HEK293 (cell line): Measurements from ENCODE around the gene CADPS2.

ENCODE experiments used
- CTCF ChIA-PET: fragments of 350-600 bp; formaldehyde crosslinking; extraction: SDS; loops from one replicate; lab custom pipeline; 2021; ENCODE audit warnings: antibody characterized with exemption; lab: Yijun Ruan, JAX
- POLR2A ChIA-PET: fragments of 300-600 bp; formaldehyde crosslinking; extraction: SDS; loops from one replicate; lab custom pipeline; 2020; ENCODE audit warnings: antibody characterized with exemption, inconsistent platforms; lab: Yijun Ruan, JAX
- H3K27ac ChIP-seq: fragments of 200-500 bp; sonication (Bioruptor generic); 2 replicates; pipeline ENCODE4 v1.5.1; 2014; ENCODE audit warnings: low read depth, low read length, control low read depth, inconsistent platforms; ENCODE audit errors: extremely low read depth
- H3K36me3 ChIP-seq, 2 experiments: fragments of 200-500 bp in 1 of 2; sonication (Bioruptor generic) in 1 of 2; 1 replicate in 1 of 2; 2 replicates in 1 of 2; pipeline ENCODE4 v1.5.1; 2014 to 2017; ENCODE audit warnings: inconsistent platforms in 2 of 2, low read length in 2 of 2; ENCODE audit not compliant: control insufficient read depth in 2 of 2, insufficient read depth in 1 of 2
- H3K4me1 ChIP-seq: fragments of 200-500 bp; sonication (Bioruptor generic); 2 replicates; pipeline ENCODE4 v1.5.1; 2014; ENCODE audit warnings: mild to moderate bottlenecking, low read length, inconsistent platforms; ENCODE audit not compliant: control insufficient read depth, insufficient read depth
- H3K4me3 ChIP-seq: 2 replicates; pipeline ENCODE4 v1.5.1; 2011; ENCODE audit warnings: low read depth, mild to moderate bottlenecking, control low read depth, low read length, moderate library complexity
- H3K9me3 ChIP-seq: fragments of 200-500 bp; sonication (Bioruptor generic); 2 replicates; pipeline ENCODE4 v1.5.1; 2014; ENCODE audit warnings: low read depth, low read length, inconsistent platforms; ENCODE audit not compliant: control insufficient read depth, insufficient read depth
- GLIS1 ChIP-seq: fragments of 450-650 bp; formaldehyde crosslinking; IDR thresholded peaks from 2 replicates; pipeline ENCODE4 v1.5.1; 2016; ENCODE audit warnings: missing biosample characterization, missing genetic modification characterization
- HOXA7 ChIP-seq: sonication (generic); formaldehyde crosslinking; IDR thresholded peaks from 2 replicates; pipeline ENCODE4 v1.8.1; 2022; ENCODE audit warnings: missing genetic modification reagents, borderline replicate concordance
- HOXC10 ChIP-seq: sonication (generic); formaldehyde crosslinking; IDR thresholded peaks from 2 replicates; pipeline ENCODE4 v1.8.1; 2023; ENCODE audit warnings: mild to moderate bottlenecking, missing genetic modification reagents
- HOXD13 ChIP-seq: sonication (generic); formaldehyde crosslinking; IDR thresholded peaks from 2 replicates; pipeline ENCODE4 v1.8.0; 2022; ENCODE audit warnings: missing genetic modification reagents, borderline replicate concordance
- KLF16 ChIP-seq: fragments of 450-650 bp; formaldehyde crosslinking; IDR thresholded peaks from 2 replicates; pipeline ENCODE4 v1.5.1; 2017; ENCODE audit warnings: missing biosample characterization, missing genetic modification characterization
- KLF9 ChIP-seq: fragments of 450-650 bp; formaldehyde crosslinking; IDR thresholded peaks from 2 replicates; pipeline ENCODE4 v1.5.1; 2016; ENCODE audit warnings: missing biosample characterization, missing genetic modification characterization, low read depth
- MYNN ChIP-seq: fragments of 450-650 bp; formaldehyde crosslinking; IDR thresholded peaks from 2 replicates; pipeline ENCODE4 v1.5.1; 2016; ENCODE audit warnings: missing biosample characterization, missing genetic modification characterization, borderline replicate concordance
- MZF1 ChIP-seq: fragments of 450-650 bp; formaldehyde crosslinking; IDR thresholded peaks from 2 replicates; pipeline ENCODE4 v1.5.1; 2017; ENCODE audit warnings: missing biosample characterization, missing genetic modification characterization, borderline replicate concordance
- RBAK ChIP-seq: fragments of 450-650 bp; formaldehyde crosslinking; IDR thresholded peaks from 2 replicates; pipeline ENCODE4 v1.5.1; 2016; ENCODE audit warnings: missing biosample characterization, missing genetic modification characterization
- YY2 ChIP-seq: fragments of 450-650 bp; formaldehyde crosslinking; IDR thresholded peaks from 2 replicates; pipeline ENCODE4 v1.5.1; 2016; ENCODE audit warnings: missing biosample characterization, missing genetic modification characterization
- ZNF10 ChIP-seq: fragments of 450-650 bp; formaldehyde crosslinking; IDR thresholded peaks from 2 replicates; pipeline ENCODE4 v1.5.1; 2017; ENCODE audit warnings: missing biosample characterization, missing genetic modification characterization
- ZNF132 ChIP-seq: fragments of 450-650 bp; formaldehyde crosslinking; IDR thresholded peaks from 2 replicates; pipeline ENCODE4 v1.5.1; 2017; ENCODE audit warnings: missing biosample characterization, missing genetic modification characterization, borderline replicate concordance
- ZNF146 ChIP-seq: fragments of 450-650 bp; formaldehyde crosslinking; IDR thresholded peaks from 2 replicates; pipeline ENCODE4 v1.5.1; 2016; ENCODE audit warnings: missing biosample characterization, missing genetic modification characterization
- ZNF184 ChIP-seq: fragments of 450-650 bp; IDR thresholded peaks from 2 replicates; pipeline ENCODE4 v1.5.1; 2018; ENCODE audit warnings: missing biosample characterization, mild to moderate bottlenecking, missing genetic modification characterization
- ZNF266 ChIP-seq: fragments of 450-650 bp; formaldehyde crosslinking; IDR thresholded peaks from 2 replicates; pipeline ENCODE4 v1.5.1; 2016; ENCODE audit warnings: missing biosample characterization, missing genetic modification characterization, low read depth
- ZNF311 ChIP-seq: fragments of 450-650 bp; formaldehyde crosslinking; IDR thresholded peaks from 2 replicates; pipeline ENCODE4 v1.5.1; 2017; ENCODE audit warnings: missing biosample characterization, missing genetic modification characterization, borderline replicate concordance
- ZNF501 ChIP-seq: fragments of 450-650 bp; formaldehyde crosslinking; IDR thresholded peaks from 2 replicates; pipeline ENCODE4 v1.5.1; 2016; ENCODE audit warnings: missing biosample characterization, missing genetic modification characterization
- ZNF600 ChIP-seq: fragments of 450-650 bp; formaldehyde crosslinking; IDR thresholded peaks from 2 replicates; pipeline ENCODE4 v1.5.1; 2016; ENCODE audit warnings: missing biosample characterization, missing genetic modification characterization
- ZNF626 ChIP-seq: fragments of 450-650 bp; sonication (Bioruptor Pico); formaldehyde crosslinking; IDR thresholded peaks from 2 replicates; pipeline ENCODE4 v1.5.1; 2018; ENCODE audit warnings: missing biosample characterization, missing genetic modification characterization, inconsistent platforms
- ZNF701 ChIP-seq: fragments of 450-650 bp; formaldehyde crosslinking; IDR thresholded peaks from 2 replicates; pipeline ENCODE4 v1.5.1; 2016; ENCODE audit warnings: missing biosample characterization, missing genetic modification characterization
- ZNF747 ChIP-seq: fragments of 450-650 bp; formaldehyde crosslinking; IDR thresholded peaks from 2 replicates; pipeline ENCODE4 v1.5.1; 2016; ENCODE audit warnings: missing biosample characterization, missing genetic modification characterization
- TF ChIP-seq, protein P1 (sequence below): fragments of 450-650 bp; formaldehyde crosslinking; IDR thresholded peaks from 2 replicates; pipeline ENCODE4 v1.5.1; 2016; ENCODE audit warnings: missing biosample characterization, missing genetic modification characterization
- TF ChIP-seq, protein P2 (sequence below): fragments of 450-650 bp; formaldehyde crosslinking; IDR thresholded peaks from 2 replicates; pipeline ENCODE4; 2016; ENCODE audit warnings: missing biosample characterization, missing genetic modification characterization
- TF ChIP-seq, protein P3 (sequence below): fragments of 450-650 bp; formaldehyde crosslinking; IDR thresholded peaks from 2 replicates; pipeline ENCODE4 v1.5.1; 2016; ENCODE audit warnings: missing biosample characterization, missing genetic modification characterization
- TF ChIP-seq, protein P4 (sequence below): fragments of 450-650 bp; formaldehyde crosslinking; IDR thresholded peaks from 2 replicates; pipeline ENCODE4 v1.5.1; 2016; ENCODE audit warnings: missing biosample characterization, missing genetic modification characterization
- TF ChIP-seq, protein P5 (sequence below): fragments of 450-650 bp; formaldehyde crosslinking; IDR thresholded peaks from 2 replicates; pipeline ENCODE4 v1.5.1; 2016; ENCODE audit warnings: missing biosample characterization, missing genetic modification characterization

Gene CADPS2

DNA sequence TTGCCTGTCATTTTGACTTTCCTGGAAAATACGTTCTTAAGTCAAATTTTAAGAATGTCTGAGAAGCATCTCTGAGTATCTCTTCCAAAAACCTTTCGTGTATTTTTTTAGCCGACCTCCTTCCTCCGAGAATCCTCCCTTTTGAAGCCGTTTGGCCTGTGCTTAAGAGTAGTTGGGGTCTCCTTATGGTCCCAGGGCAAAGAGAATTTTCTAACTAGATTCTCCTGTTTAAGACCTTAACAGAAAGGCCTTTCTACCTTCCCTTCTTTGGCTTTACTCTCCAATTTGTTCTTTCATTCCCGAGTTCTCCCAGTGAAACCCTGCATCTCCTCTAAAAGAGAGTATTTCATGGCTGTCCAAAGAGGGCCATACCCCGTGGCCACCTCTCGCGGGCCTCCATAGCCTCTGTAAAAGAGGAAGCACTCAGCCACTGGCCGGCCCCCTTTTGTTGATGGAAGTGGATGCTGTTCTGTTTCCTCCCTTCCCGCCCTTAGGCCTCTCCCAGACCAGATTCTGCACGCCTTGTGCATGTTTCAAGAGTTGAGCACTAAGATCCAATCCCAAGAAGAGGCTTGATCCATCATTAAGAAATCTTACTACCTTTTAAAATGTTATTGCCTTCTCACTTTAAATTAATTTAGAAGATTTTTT is 575.1 kb downstream of the CADPS2 start:
- H3K9me3 ChIP-seq: no peaks in the 10 kb centered on the region
- TF ChIP-seq ZNF132 (tag by site-specific recombination) (no peak), ZNF184 (tag by site-specific recombination) (no peak), ZNF146 (tag by site-specific recombination) (no peak), RBAK (no peak), ZNF626 (no peak), YY2 (tag by site-specific recombination) (no peak), ZNF600 (tag by site-specific recombination) (no peak), MYNN (no peak), GLIS1 (tag by site-specific recombination) (no peak), ZNF266 (no peak), ZNF311 (tag by site-specific recombination) (no peak), ZNF747 (tag by site-specific recombination) (no peak), HOXC10 (CRISPR knock-in tag) (no peak), ZNF10 (no peak), ZNF701 (tag by site-specific recombination) (no peak)
- TF ChIP-seq, protein P1, sequence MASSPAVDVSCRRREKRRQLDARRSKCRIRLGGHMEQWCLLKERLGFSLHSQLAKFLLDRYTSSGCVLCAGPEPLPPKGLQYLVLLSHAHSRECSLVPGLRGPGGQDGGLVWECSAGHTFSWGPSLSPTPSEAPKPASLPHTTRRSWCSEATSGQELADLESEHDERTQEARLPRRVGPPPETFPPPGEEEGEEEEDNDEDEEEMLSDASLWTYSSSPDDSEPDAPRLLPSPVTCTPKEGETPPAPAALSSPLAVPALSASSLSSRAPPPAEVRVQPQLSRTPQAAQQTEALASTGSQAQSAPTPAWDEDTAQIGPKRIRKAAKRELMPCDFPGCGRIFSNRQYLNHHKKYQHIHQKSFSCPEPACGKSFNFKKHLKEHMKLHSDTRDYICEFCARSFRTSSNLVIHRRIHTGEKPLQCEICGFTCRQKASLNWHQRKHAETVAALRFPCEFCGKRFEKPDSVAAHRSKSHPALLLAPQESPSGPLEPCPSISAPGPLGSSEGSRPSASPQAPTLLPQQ (tag by site-specific recombination): no peak
- TF ChIP-seq, protein P2, sequence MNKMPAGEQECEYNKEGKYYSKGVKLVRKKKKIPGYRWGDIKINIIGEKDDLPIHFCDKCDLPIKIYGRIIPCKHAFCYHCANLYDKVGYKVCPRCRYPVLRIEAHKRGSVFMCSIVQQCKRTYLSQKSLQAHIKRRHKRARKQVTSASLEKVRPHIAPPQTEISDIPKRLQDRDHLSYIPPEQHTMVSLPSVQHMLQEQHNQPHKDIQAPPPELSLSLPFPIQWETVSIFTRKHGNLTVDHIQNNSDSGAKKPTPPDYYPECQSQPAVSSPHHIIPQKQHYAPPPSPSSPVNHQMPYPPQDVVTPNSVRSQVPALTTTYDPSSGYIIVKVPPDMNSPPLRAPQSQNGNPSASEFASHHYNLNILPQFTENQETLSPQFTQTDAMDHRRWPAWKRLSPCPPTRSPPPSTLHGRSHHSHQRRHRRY (tag by site-specific recombination): no peak
- TF ChIP-seq, protein P3, sequence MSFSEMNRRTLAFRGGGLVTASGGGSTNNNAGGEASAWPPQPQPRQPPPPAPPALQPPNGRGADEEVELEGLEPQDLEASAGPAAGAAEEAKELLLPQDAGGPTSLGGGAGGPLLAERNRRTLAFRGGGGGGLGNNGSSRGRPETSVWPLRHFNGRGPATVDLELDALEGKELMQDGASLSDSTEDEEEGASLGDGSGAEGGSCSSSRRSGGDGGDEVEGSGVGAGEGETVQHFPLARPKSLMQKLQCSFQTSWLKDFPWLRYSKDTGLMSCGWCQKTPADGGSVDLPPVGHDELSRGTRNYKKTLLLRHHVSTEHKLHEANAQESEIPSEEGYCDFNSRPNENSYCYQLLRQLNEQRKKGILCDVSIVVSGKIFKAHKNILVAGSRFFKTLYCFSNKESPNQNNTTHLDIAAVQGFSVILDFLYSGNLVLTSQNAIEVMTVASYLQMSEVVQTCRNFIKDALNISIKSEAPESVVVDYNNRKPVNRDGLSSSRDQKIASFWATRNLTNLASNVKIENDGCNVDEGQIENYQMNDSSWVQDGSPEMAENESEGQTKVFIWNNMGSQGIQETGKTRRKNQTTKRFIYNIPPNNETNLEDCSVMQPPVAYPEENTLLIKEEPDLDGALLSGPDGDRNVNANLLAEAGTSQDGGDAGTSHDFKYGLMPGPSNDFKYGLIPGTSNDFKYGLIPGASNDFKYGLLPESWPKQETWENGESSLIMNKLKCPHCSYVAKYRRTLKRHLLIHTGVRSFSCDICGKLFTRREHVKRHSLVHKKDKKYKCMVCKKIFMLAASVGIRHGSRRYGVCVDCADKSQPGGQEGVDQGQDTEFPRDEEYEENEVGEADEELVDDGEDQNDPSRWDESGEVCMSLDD: no peak
- H3K4me1 ChIP-seq: no peaks in the 10 kb centered on the region
- H3K27ac ChIP-seq: no peak overlapping the region
- no peaks in the 10 kb centered on the region for H3K36me3 ChIP-seq
- POLR2A ChIA-PET: no interaction called here
- CTCF ChIA-PET: no interaction called here
- no peak overlapping the region for H3K4me3 ChIP-seq

DNA sequence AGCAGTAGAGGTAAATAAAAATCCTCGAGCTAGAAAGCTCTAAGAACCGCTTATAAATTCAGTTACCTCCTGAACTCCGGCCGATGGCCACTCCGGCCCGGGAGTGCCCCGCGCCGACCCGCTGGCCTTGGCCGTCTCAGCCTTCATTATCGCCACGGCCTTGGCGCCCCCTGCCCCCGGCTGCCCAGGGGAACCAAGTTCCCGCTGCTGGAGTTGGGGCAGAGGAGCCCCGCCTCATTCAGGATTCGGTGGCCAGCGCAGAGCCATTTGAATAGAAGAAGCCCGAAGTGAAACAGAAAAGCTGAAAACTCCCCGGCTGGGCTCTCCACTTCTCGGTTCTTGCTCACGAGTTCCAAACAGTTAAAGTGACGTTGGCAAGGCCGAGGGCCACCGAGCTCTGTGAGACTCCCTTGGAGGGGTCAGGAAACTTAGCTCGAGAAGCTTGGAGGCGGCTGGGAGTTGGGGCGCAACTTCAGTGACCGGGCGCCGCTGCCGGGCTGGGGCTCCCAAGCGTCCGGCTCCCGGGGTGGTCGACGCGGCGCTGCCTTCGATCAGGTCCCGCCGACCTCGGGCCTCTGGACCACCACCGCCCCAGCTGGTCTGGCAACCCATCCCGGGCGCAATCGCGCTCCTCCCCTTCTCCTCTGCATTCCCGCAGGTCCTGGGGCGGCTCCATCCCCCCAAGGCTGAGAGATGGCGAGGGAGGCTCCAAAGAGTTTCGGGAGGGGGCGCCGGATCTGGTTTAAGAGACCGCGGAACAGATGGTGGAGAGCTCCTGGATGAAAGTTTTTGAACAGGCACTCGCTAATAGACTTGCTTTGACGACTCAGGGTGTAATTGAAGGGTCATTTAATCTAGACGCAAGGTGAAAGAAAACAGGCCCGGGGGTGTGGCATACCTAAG is 575.9 kb downstream of the CADPS2 start:
- H3K27ac ChIP-seq: no peak overlapping the region
- ChIA-PET CTCF (interaction anchor here (0.7 kb wide), 2 partner anchors 56 to 217 kb away, joined by 3 to 5 read pairs; no protein-coding TSS in a partner anchor), POLR2A (no interaction called here)
- H3K4me1 ChIP-seq: no peaks in the 10 kb centered on the region
- H3K36me3 ChIP-seq: no peaks in the 10 kb centered on the region
- H3K4me3 ChIP-seq: no peak overlapping the region
- H3K9me3 ChIP-seq: no peaks in the 10 kb centered on the region
- TF ChIP-seq HOXA7: no peak
- TF ChIP-seq KLF9 (tag by site-specific recombination): no peak
- no peak for TF ChIP-seq ZNF501
- TF ChIP-seq, protein P4, sequence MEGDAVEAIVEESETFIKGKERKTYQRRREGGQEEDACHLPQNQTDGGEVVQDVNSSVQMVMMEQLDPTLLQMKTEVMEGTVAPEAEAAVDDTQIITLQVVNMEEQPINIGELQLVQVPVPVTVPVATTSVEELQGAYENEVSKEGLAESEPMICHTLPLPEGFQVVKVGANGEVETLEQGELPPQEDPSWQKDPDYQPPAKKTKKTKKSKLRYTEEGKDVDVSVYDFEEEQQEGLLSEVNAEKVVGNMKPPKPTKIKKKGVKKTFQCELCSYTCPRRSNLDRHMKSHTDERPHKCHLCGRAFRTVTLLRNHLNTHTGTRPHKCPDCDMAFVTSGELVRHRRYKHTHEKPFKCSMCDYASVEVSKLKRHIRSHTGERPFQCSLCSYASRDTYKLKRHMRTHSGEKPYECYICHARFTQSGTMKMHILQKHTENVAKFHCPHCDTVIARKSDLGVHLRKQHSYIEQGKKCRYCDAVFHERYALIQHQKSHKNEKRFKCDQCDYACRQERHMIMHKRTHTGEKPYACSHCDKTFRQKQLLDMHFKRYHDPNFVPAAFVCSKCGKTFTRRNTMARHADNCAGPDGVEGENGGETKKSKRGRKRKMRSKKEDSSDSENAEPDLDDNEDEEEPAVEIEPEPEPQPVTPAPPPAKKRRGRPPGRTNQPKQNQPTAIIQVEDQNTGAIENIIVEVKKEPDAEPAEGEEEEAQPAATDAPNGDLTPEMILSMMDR (tag by site-specific recombination): no peak
- no peak for TF ChIP-seq KLF16 (tag by site-specific recombination)
- no peak for TF ChIP-seq HOXD13 (CRISPR knock-in tag)
- no peak for TF ChIP-seq MZF1 (tag by site-specific recombination)
- TF ChIP-seq, protein P5, sequence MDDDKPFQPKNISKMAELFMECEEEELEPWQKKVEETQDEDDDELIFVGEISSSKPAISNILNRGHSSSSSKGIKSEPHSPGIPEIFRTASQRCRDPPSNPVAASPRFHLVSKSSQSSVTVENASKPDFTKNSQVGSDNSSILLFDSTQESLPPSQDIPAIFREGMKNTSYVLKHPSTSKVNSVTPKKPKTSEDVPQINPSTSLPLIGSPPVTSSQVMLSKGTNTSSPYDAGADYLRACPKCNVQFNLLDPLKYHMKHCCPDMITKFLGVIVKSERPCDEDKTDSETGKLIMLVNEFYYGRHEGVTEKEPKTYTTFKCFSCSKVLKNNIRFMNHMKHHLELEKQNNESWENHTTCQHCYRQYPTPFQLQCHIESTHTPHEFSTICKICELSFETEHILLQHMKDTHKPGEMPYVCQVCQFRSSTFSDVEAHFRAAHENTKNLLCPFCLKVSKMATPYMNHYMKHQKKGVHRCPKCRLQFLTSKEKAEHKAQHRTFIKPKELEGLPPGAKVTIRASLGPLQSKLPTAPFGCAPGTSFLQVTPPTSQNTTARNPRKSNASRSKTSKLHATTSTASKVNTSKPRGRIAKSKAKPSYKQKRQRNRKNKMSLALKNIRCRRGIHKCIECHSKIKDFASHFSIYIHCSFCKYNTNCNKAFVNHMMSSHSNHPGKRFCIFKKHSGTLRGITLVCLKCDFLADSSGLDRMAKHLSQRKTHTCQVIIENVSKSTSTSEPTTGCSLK (tag by site-specific recombination): no peak
